Uterus (tissue), 4 donors: ENCODE data around the gene ECHS1. TPM values are rescaled to one million over a fixed set of nuclear protein-coding genes. Genes with fewer than 3 reads are reported as not detected.

Experiments used
- DNase-seq, 2 donors: peaks; one replicate each; pipeline ENCODE4 v3.0.0-alpha.2; 2019 to 2020
- H3K27ac ChIP-seq, 2 donors: fragments of 200-600 bp; sonication (generic); 1 replicate in 1 of 2; 2 replicates in 1 of 2; pipeline ENCODE4 v1.5.1; 2016 to 2018
- H3K27me3 ChIP-seq, 2 donors: fragments of 200-600 bp; sonication (generic); one replicate each; pipeline ENCODE4 v1.5.1; 2018 to 2019; ENCODE audit warnings: control low read depth in 1 of 2
- H3K36me3 ChIP-seq, 2 donors: fragments of 200-600 bp; sonication (generic); one replicate each; pipeline ENCODE4 v1.5.1; 2019; ENCODE audit warnings: control low read depth in 1 of 2
- H3K4me1 ChIP-seq, 2 donors: fragments of 200-600 bp; sonication (generic); one replicate each; pipeline ENCODE4 v1.5.1; 2018 to 2019; ENCODE audit warnings: control low read depth in 1 of 2
- H3K4me3 ChIP-seq, 2 donors: fragments of 200-600 bp; sonication (generic); 1 replicate in 1 of 2; 2 replicates in 1 of 2; pipeline ENCODE4 v1.5.1; 2018 to 2019; ENCODE audit warnings: mild to moderate bottlenecking in 1 of 2
- H3K9me3 ChIP-seq, 2 donors: fragments of 200-600 bp; sonication (generic); one replicate each; pipeline ENCODE4 v1.5.1; 2019; ENCODE audit warnings: control low read depth in 1 of 2
- POLR2A ChIP-seq, 2 donors: fragments of 450-650 bp; IDR thresholded peaks; one replicate each; pipeline ENCODE4 v1.6.1; 2016; ENCODE audit warnings: antibody characterized with exemption in 2 of 2, mild to moderate bottlenecking in 1 of 2, moderate library complexity in 1 of 2
- intact Hi-C: fragments of 100-400 bp; cut with DNase I; formaldehyde crosslinking; loops from one replicate; pipeline ENCODE4 v1.15.1; 2023; ENCODE audit warnings: low total_unique reads
- total RNA-seq, 4 donors: library from RNA; depleted of rRNA in 3 of 4; stranded (reverse); fragments of >200 nt in 3 of 4; gene quantifications; one replicate each; pipeline versions ENCODE4 v1.1.0 to v1.2.4, GENCODE V29; 2014 to 2023
- TF ChIP-seq, protein P1 (sequence below), 4 experiments: fragments of 200-600 bp in 2 of 4; fragments of 450-650 bp in 2 of 4; sonication (generic) in 2 of 4; IDR thresholded peaks; one replicate each; pipeline ENCODE4 v1.5.1; 2016 to 2019; ENCODE audit warnings: antibody characterized with exemption in 4 of 4, mild to moderate bottlenecking in 2 of 4, moderate library complexity in 1 of 4
- donor health status: DM: yes; HTN: yes; CAD: no.

The ECHS1 gene
- total RNA-seq, 4 donors from 2014 or later: 28.2 to 48.8 (median 45.1) TPM

GRCh38 chr10:133349577-133350011 is 23.6 kb downstream of the ECHS1 start:
- Histone ChIP-seq H3K27ac (no peak overlapping the region), H3K27me3 (no peaks in the 10 kb centered on the region), H3K4me3 (no peak overlapping the region), H3K9me3 (no peaks in the 10 kb centered on the region), H3K36me3 (no peaks in the 10 kb centered on the region), H3K4me1 (no peaks in the 10 kb centered on the region)
- intact Hi-C loops: no loop called here
- DNase-seq: no peak
- no peak for TF ChIP-seq POLR2A (IDR thresholded peaks at IDR 0.05)
- TF ChIP-seq, protein P1, sequence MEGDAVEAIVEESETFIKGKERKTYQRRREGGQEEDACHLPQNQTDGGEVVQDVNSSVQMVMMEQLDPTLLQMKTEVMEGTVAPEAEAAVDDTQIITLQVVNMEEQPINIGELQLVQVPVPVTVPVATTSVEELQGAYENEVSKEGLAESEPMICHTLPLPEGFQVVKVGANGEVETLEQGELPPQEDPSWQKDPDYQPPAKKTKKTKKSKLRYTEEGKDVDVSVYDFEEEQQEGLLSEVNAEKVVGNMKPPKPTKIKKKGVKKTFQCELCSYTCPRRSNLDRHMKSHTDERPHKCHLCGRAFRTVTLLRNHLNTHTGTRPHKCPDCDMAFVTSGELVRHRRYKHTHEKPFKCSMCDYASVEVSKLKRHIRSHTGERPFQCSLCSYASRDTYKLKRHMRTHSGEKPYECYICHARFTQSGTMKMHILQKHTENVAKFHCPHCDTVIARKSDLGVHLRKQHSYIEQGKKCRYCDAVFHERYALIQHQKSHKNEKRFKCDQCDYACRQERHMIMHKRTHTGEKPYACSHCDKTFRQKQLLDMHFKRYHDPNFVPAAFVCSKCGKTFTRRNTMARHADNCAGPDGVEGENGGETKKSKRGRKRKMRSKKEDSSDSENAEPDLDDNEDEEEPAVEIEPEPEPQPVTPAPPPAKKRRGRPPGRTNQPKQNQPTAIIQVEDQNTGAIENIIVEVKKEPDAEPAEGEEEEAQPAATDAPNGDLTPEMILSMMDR (IDR thresholded peaks at IDR 0.05): no peak

DNA sequence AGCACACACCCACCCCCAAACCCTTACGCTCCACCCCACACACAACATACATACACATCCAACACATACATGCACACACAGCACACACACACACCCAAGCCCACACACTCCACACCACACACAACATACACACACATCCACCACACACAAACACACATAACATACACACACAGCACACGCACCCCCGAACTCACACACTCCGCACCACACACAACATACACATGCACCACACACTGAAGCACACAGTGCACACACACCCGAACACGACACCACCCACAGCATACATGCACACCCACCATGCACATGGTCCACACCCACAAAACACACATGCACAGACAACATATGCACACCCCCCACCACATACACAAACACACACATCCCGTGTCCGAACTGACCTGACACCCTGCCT is 24.0 kb downstream of the ECHS1 start:
- no peaks in the 10 kb centered on the region for H3K27me3 ChIP-seq
- H3K4me1 ChIP-seq: no peaks in the 10 kb centered on the region
- intact Hi-C loops: no loop called here
- TF ChIP-seq POLR2A (IDR thresholded peaks at IDR 0.05): no peak
- TF ChIP-seq, protein P1 (IDR thresholded peaks at IDR 0.05): no peak
- H3K4me3 ChIP-seq: no peak overlapping the region
- H3K36me3 ChIP-seq: no peaks in the 10 kb centered on the region
- no peaks in the 10 kb centered on the region for H3K9me3 ChIP-seq
- no peak for DNase-seq
- H3K27ac ChIP-seq: no peak overlapping the region

GRCh38 chr10:133347710-133348517 is 25.2 kb downstream of the ECHS1 start:
- no peak overlapping the region for H3K27ac ChIP-seq
- no peaks in the 10 kb centered on the region for H3K4me1 ChIP-seq
- intact Hi-C loops: no loop called here
- no peaks in the 10 kb centered on the region for H3K9me3 ChIP-seq
- no peaks in the 10 kb centered on the region for H3K36me3 ChIP-seq
- no peaks in the 10 kb centered on the region for H3K27me3 ChIP-seq
- no peak overlapping the region for H3K4me3 ChIP-seq
- TF ChIP-seq, protein P1 (IDR thresholded peaks at IDR 0.05): no peak
- no peak for TF ChIP-seq POLR2A (IDR thresholded peaks at IDR 0.05)
- no peak for DNase-seq

DNA sequence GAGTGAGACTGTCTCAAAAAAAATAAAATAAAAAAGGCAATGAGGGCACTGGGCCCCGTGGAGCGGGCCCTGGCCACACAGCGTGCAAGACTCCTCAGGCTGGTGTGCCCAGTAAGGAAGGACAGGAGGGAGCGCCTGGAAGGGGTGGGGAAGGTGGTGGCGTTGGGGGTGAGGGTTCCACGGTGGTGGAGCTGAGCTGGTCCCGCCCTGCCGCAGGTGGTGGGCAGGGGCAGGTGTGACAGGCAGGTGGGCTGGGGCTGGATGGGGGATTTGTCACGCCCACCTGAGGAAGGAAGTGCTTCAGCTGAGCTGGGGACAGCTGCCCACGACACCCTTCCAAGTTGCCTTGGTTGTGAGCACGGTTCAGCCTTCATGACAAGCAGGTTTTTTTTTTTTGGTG is 26.7 kb downstream of the ECHS1 start:
- Histone ChIP-seq H3K4me1 (no peaks in the 10 kb centered on the region), H3K27me3 (no peaks in the 10 kb centered on the region), H3K9me3 (no peaks in the 10 kb centered on the region), H3K4me3 (no peak overlapping the region), H3K27ac (no peak overlapping the region), H3K36me3 (no peaks in the 10 kb centered on the region)
- TF ChIP-seq, protein P1 (IDR thresholded peaks at IDR 0.05): no peak
- TF ChIP-seq POLR2A (IDR thresholded peaks at IDR 0.05): no peak
- no peak for DNase-seq
- intact Hi-C loops: no loop called here

DNA sequence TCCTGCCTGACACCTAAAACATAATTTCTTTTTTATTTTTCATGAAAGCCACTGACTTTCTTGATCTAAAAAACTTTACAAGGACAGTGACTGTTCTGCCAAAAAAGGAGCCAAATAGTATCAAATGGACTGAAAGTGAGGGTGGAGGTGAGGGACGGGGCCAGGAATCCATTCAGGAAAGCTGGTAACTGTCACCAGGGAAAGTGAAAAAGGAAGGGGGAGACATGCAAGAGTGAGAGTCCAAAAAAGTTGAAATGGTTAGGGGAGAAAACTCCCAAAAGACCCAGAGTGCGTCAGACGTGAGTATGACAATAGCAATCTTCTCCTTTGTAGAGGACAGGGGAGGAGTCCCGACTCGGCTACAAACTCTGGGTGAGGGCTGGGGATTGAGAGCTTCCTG is 28.9 kb downstream of the ECHS1 start:
- Histone ChIP-seq H3K4me3 (no peak overlapping the region), H3K36me3 (no peaks in the 10 kb centered on the region), H3K27ac (no peak overlapping the region), H3K4me1 (no peaks in the 10 kb centered on the region), H3K9me3 (no peaks in the 10 kb centered on the region), H3K27me3 (no peaks in the 10 kb centered on the region)
- no peak for DNase-seq
- intact Hi-C loops: no loop called here
- TF ChIP-seq, protein P1 (IDR thresholded peaks at IDR 0.05): no peak
- TF ChIP-seq POLR2A (IDR thresholded peaks at IDR 0.05): no peak
